ENCODE data around the gene EDN2. TPM values are rescaled to one million over a fixed set of nuclear protein-coding genes. Genes with fewer than 3 reads are reported as not detected.
A peak's percentile ranks its signal among the peaks of the same experiment; 100 is the strongest.

The EDN2 gene
- total and polyA plus RNA-seq, 11 donors: 0.23 to 3.5 (median 1.9) TPM; not detected in 4

- Histone ChIP-seq H3K4me1 (peaks cover 0 to 10% (median 0%) of the 10 kb centered on the region in 12 donors), H3K27me3 (no peaks in the 10 kb centered on the region), H3K9me3 (peaks cover 0 to 10% (median 7%) of the 10 kb centered on the region in 12 donors), H3K27ac (no peak overlapping the region), H3K36me3 (no peaks in the 10 kb centered on the region), H3K4me3 (no peak overlapping the region)
- no peak for ATAC-seq
- intact Hi-C loops (cut with DNase I): no loop called here
- no peak for DNase-seq
- 79 to 80% (median 79%) methylated on average over 8 of the region's 8 CpGs for WGBS, 4 donors
- TF ChIP-seq POLR2A (IDR thresholded peaks at IDR 0.05) (no peak), CTCF (IDR thresholded peaks at IDR 0.05) (no peak)
Measured at GRCh38 chr1:41447995-41448770, 36.3 kb downstream of the EDN2 start.

GRCh38 chr1:41446851-41447610, 37.5 kb downstream of the EDN2 start:
- TF ChIP-seq CTCF (IDR thresholded peaks at IDR 0.05) (no peak), POLR2A (IDR thresholded peaks at IDR 0.05) (no peak)
- Histone ChIP-seq H3K4me1 (peaks cover 0 to 10% (median 0%) of the 10 kb centered on the region in 12 donors), H3K36me3 (no peaks in the 10 kb centered on the region), H3K27me3 (no peaks in the 10 kb centered on the region), H3K27ac (no peak overlapping the region), H3K9me3 (peaks cover 0 to 10% (median 7%) of the 10 kb centered on the region in 12 donors), H3K4me3 (no peak overlapping the region)
- ATAC-seq: no peak
- intact Hi-C loops (cut with DNase I): no loop called here
- DNase-seq: no peak
- WGBS, 4 donors: 56 to 78% (median 69%) methylated on average over 8 to 9 of the region's 9 CpGs

- Histone ChIP-seq H3K27me3 (no peaks in the 10 kb centered on the region), H3K9me3 (peaks cover 0 to 10% (median 7%) of the 10 kb centered on the region in 12 donors), H3K4me1 (peaks cover 0 to 8% (median 0%) of the 10 kb centered on the region in 12 donors), H3K27ac (peak overlapping the region in 2 of 12 donors; percentile 16 to 61), H3K4me3 (no peak overlapping the region), H3K36me3 (no peaks in the 10 kb centered on the region)
- ATAC-seq (peak; percentile 62 to 83 (median 80)), DNase-seq (no peak)
- intact Hi-C loops (cut with DNase I): no loop called here
- TF ChIP-seq CTCF (IDR thresholded peaks at IDR 0.05) (no peak), POLR2A (IDR thresholded peaks at IDR 0.05) (no peak)
Measured at GRCh38 chr1:41444785-41445184, 39.7 kb downstream of the EDN2 start.

- no peaks in the 10 kb centered on the region for H3K27me3 ChIP-seq
- H3K36me3 ChIP-seq: no peaks in the 10 kb centered on the region
- H3K4me3 ChIP-seq: no peak overlapping the region
- TF ChIP-seq CTCF (IDR thresholded peaks at IDR 0.05) (peak in 3 of 12 donors; percentile 9 to 10 (median 10)), POLR2A (IDR thresholded peaks at IDR 0.05) (no peak)
- H3K9me3 ChIP-seq: peaks cover 0 to 10% (median 7%) of the 10 kb centered on the region in 12 donors
- intact Hi-C loops (cut with DNase I): no loop called here
- H3K27ac ChIP-seq: peak overlapping the region in 2 of 12 donors; percentile 16 to 61
- peaks cover 0 to 10% (median 0%) of the 10 kb centered on the region in 12 donors for H3K4me1 ChIP-seq
- WGBS, 4 donors: 40 to 68% (median 44%) methylated on average over 3 of the region's 3 CpGs
- DNase-seq: no peak
- peak in 1 of 4 donors; percentile 6 for ATAC-seq
Measured at GRCh38 chr1:41444246-41444645, 40.2 kb downstream of the EDN2 start.
